Panc1 (cell line): ENCODE measurements around the gene ZNFX1. TPM values are rescaled to one million over a fixed set of nuclear protein-coding genes. Genes with fewer than 3 reads are reported as not detected.

Experiments
- ATAC-seq: fragments of 200-7000 bp; cut with Tn5 transposase; 2 replicates; pipeline ENCODE4 v1.9.1; 2020; ENCODE audit warnings: mild to moderate bottlenecking, moderate library complexity
- BruUV-seq: library from RNA; stranded (reverse); fragments of 400-500 nt; replicated peaks from 2 replicates; lab custom pipeline; 2021; lab: Mats Ljungman, UMichigan
- CTCF ChIA-PET: fragments of 300-600 bp; sonication (Branson Sonifier 250); formaldehyde crosslinking; loops from one replicate; lab custom pipeline; 2022; ENCODE audit warnings: antibody characterized with exemption; lab: Charles Lee
- POLR2A ChIA-PET: fragments of 300-600 bp; sonication (Branson Sonifier 250); formaldehyde crosslinking; loops from one replicate; lab custom pipeline; 2022; ENCODE audit warnings: antibody characterized with exemption; lab: Charles Lee
- DNase-seq: peaks from one replicate; pipeline ENCODE4 v3.0.0-alpha.2; 2010; ENCODE audit warnings: low read depth, low spot score
- H3K27ac ChIP-seq: 2 replicates; pipeline ENCODE4 v1.5.1; 2011; ENCODE audit warnings: mild to moderate bottlenecking, low read length, inconsistent platforms
- H3K27me3 ChIP-seq: fragments of 200-500 bp; sonication (Bioruptor generic); 2 replicates; pipeline ENCODE4 v1.6.0; 2014; ENCODE audit warnings: low read length, inconsistent platforms; ENCODE audit not compliant: control insufficient read depth, insufficient read depth
- H3K36me3 ChIP-seq: fragments of 200-500 bp; sonication (Bioruptor generic); 2 replicates; pipeline ENCODE4 v1.5.1; 2014; ENCODE audit warnings: inconsistent platforms, mild to moderate bottlenecking, low read length, moderate library complexity; ENCODE audit not compliant: control insufficient read depth, insufficient read depth
- H3K4me1 ChIP-seq: 2 replicates; pipeline ENCODE4 v1.5.1; 2011; ENCODE audit warnings: inconsistent platforms, mild to moderate bottlenecking, low read length, moderate library complexity; ENCODE audit not compliant: control insufficient read depth, insufficient read depth
- H3K4me3 ChIP-seq, 2 experiments: 2 replicates each; pipeline ENCODE4 v1.5.1; 2011 to 2012; ENCODE audit warnings: low read depth in 2 of 2, low read length in 2 of 2, mild to moderate bottlenecking in 2 of 2, inconsistent platforms in 1 of 2, moderate library complexity in 1 of 2
- H3K9me3 ChIP-seq: fragments of 200-500 bp; sonication (Bioruptor generic); 2 replicates; pipeline ENCODE4 v1.5.1; 2014; ENCODE audit warnings: low read depth, mild to moderate bottlenecking, inconsistent platforms, low read length, moderate library complexity; ENCODE audit not compliant: control insufficient read depth, insufficient read depth
- CTCF ChIP-seq: fragments of 450-650 bp; IDR thresholded peaks from 2 replicates; pipeline ENCODE4 v1.5.1; 2017; ENCODE audit warnings: mild to moderate bottlenecking
- POLR2AphosphoS5 ChIP-seq: IDR thresholded peaks from 2 replicates; pipeline ENCODE4 v1.6.1; 2012; ENCODE audit warnings: mild to moderate bottlenecking, low read depth, low read length, moderate library complexity
- SIN3A ChIP-seq: IDR thresholded peaks from 2 replicates; pipeline ENCODE4 v1.6.1; 2012; ENCODE audit warnings: low read depth, mild to moderate bottlenecking, low read length, moderate library complexity, borderline replicate concordance; ENCODE audit not compliant: insufficient read depth
- TCF7L2 ChIP-seq: IDR thresholded peaks from 2 replicates; pipeline ENCODE4 v1.6.1; 2011; ENCODE audit warnings: mild to moderate bottlenecking, low read depth, low read length, inconsistent platforms
- in situ Hi-C: cut with HindIII; loops from 2 replicates; pipeline ENCODE4 v1.10.0; 2016; ENCODE audit warnings: low sequenced_read_pairs, low pct_unique_long_range_greater_than_20kb
- intact Hi-C: fragments of 100-400 bp; cut with micrococcal nuclease; formaldehyde crosslinking; loops from one replicate; pipeline ENCODE4 v1.10.0; 2022; ENCODE audit not compliant: unreplicated experiment
- total RNA-seq: library from RNA; stranded (reverse); gene quantifications from one replicate; pipeline ENCODE4 v1.2.1, GENCODE V29; 2021; ENCODE audit not compliant: unreplicated experiment
- TF ChIP-seq, protein P1 (sequence below), 2 experiments: IDR thresholded peaks; 2 replicates each; pipeline ENCODE4 v1.6.1; 2011 to 2012; ENCODE audit warnings: low read depth in 2 of 2, control low read depth in 1 of 2, low read length in 1 of 2, mild to moderate bottlenecking in 1 of 2, moderate library complexity in 1 of 2; ENCODE audit not compliant: insufficient read depth in 1 of 2

The ZNFX1 gene
- total RNA-seq, 1 experiment from 2014 or later, result 39.4 TPM

DNA sequence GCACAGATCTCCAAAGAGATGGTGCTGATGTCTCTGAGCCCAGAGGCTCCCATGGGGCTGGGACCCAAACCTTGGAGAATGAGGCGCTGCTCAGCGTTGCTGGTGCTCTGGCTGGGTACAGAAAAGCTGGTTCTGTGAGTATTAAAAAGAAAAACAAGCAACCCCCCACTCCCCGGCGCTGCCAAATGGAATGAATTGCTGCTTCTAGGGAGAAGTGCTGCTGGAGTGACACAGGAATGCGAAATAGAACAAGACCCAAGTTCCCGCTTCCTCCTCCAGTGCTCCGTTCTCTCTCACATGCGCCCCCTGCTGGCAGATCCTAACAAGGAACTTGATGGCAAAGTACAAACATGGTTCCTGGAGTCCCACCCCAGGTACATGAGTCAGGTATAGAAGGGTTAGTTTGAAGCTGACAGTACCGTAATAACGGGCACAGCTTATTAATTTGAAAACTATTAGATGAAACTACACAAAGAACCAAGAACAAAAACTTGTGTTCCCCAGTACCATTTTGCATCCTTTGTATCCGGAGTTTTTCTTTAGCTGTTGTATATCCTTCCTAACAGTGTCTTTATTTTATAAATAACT is 60.8 kb downstream of the ZNFX1 start:
- BruUV-seq, result no TSS peak
- ATAC-seq (peak; percentile 78), DNase-seq (peak; percentile 79)
- ChIA-PET POLR2A (interaction anchor here (0.5 to 0.6 kb wide), 2 partner anchors 38 to 173 kb away, joined by 3 to 4 read pairs; no protein-coding TSS in a partner anchor), CTCF (interaction anchor here (1.1 to 2.0 kb wide), 2 partner anchors 10 to 84 kb away, joined by 4 to 15 read pairs; no protein-coding TSS in a partner anchor)
- Histone ChIP-seq H3K27ac (no peak overlapping the region), H3K36me3 (no peaks in the 10 kb centered on the region; the same call in 1 of the 2 replicates), H3K4me3 (peak overlapping the region in 1 of 2 experiments; percentile 24; a peak in 1 of 4 replicates), H3K4me1 (peaks cover 10% of the 10 kb centered on the region; the same call in 1 of the 2 replicates), H3K27me3 (no peaks in the 10 kb centered on the region), H3K9me3 (no peaks in the 10 kb centered on the region)
- in situ Hi-C loops, result no loop called here
- TF ChIP-seq SIN3A (no peak), CTCF (peak; percentile 92)
- TF ChIP-seq, protein P1, sequence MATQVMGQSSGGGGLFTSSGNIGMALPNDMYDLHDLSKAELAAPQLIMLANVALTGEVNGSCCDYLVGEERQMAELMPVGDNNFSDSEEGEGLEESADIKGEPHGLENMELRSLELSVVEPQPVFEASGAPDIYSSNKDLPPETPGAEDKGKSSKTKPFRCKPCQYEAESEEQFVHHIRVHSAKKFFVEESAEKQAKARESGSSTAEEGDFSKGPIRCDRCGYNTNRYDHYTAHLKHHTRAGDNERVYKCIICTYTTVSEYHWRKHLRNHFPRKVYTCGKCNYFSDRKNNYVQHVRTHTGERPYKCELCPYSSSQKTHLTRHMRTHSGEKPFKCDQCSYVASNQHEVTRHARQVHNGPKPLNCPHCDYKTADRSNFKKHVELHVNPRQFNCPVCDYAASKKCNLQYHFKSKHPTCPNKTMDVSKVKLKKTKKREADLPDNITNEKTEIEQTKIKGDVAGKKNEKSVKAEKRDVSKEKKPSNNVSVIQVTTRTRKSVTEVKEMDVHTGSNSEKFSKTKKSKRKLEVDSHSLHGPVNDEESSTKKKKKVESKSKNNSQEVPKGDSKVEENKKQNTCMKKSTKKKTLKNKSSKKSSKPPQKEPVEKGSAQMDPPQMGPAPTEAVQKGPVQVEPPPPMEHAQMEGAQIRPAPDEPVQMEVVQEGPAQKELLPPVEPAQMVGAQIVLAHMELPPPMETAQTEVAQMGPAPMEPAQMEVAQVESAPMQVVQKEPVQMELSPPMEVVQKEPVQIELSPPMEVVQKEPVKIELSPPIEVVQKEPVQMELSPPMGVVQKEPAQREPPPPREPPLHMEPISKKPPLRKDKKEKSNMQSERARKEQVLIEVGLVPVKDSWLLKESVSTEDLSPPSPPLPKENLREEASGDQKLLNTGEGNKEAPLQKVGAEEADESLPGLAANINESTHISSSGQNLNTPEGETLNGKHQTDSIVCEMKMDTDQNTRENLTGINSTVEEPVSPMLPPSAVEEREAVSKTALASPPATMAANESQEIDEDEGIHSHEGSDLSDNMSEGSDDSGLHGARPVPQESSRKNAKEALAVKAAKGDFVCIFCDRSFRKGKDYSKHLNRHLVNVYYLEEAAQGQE (IDR thresholded peaks at IDR 0.05; ENCODE audit: insufficient read depth in 1 of 2, low read depth in 2 of 2, low read length in 1 of 2), result no peak
- intact Hi-C loops, result loop anchor here (5.0 kb wide), 1 partner anchor 85 kb away; no protein-coding TSS in a partner anchor

DNA sequence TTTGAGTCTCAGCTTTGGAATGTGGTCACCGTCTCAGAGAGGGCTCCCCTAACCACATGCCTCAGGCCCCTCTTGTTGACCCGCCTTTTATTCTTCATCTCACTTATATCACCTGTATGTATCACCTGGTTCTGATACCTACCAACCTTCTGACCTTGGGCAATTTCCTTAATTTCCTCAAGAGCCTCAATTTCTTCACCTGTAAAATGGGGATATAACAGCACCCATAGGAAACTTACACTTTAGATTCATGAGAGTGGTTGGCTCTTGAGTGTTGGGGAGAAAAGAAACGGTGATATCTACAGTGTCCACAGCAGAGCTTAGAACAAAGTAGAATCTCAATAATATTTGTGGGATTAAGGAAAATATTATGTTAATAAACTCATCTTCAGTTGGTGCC is 62.6 kb downstream of the ZNFX1 start:
- BruUV-seq, result no TSS peak
- ChIA-PET CTCF (no interaction called here), POLR2A (no interaction called here)
- in situ Hi-C loops, result no loop called here
- DNase-seq (no peak), ATAC-seq (no peak)
- TF ChIP-seq, protein P1 (IDR thresholded peaks at IDR 0.05; ENCODE audit: insufficient read depth in 1 of 2, low read depth in 2 of 2, low read length in 1 of 2), result no peak
- TF ChIP-seq POLR2AphosphoS5, result no peak
- TF ChIP-seq CTCF, result no peak
- TF ChIP-seq TCF7L2, result no peak
- no peak for TF ChIP-seq SIN3A
- no peak overlapping the region for H3K27ac ChIP-seq
- peaks cover 4% of the 10 kb centered on the region; the same call in 1 of the 2 replicates for H3K4me1 ChIP-seq
- no peaks in the 10 kb centered on the region; the same call in 1 of the 2 replicates for H3K36me3 ChIP-seq
- no peak overlapping the region for H3K4me3 ChIP-seq
- no peaks in the 10 kb centered on the region; the same call in 1 of the 2 replicates for H3K9me3 ChIP-seq
- no peaks in the 10 kb centered on the region for H3K27me3 ChIP-seq
- intact Hi-C loops, result loop anchor here (5.0 kb wide), 1 partner anchor 83 kb away; no protein-coding TSS in a partner anchor
